NCI-H2196 (cell line): ENCODE measurements around the gene AUTS2.
A peak's percentile ranks its signal among the peaks of the same experiment; 100 is the strongest.

Experiments used
- DNase-seq: peaks from one replicate; lab custom pipeline; 2025; ENCODE audit not compliant: unreplicated experiment; lab: John Stamatoyannopoulos, UW

The AUTS2 gene

DNA sequence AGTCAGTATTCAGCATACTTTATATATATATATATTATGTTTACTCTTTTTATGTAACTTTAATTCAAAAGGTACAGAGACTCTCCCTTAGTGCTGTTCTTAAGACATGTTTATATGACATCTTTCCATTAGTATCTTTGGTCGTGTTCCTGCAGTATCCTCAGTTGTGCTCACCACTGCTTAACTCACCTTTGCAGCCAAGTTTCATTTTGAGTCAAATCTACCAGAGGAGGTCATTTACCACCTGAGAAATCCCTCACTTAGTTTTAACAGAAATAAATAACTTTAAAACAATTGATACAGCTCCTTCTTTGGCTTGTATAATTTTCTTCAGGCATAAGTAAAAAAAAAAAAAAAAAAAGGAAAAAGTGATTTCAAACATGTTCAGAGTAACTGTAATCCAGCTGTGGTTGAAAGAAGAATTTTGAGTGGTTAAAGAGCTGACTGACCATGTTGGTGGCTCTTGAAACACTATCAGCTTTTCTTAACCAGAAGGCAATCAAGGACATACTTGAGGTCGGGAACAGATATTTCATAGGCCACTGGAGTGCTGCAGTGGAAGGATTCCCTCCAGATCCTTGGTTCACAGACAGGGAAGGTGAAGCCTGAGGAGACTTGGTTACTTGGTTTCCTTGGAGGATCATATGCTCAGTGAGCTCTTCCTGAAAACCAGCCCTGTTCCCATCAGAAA lies 116.8 kb downstream of the AUTS2 start:
- DNase-seq = no peak

DNA sequence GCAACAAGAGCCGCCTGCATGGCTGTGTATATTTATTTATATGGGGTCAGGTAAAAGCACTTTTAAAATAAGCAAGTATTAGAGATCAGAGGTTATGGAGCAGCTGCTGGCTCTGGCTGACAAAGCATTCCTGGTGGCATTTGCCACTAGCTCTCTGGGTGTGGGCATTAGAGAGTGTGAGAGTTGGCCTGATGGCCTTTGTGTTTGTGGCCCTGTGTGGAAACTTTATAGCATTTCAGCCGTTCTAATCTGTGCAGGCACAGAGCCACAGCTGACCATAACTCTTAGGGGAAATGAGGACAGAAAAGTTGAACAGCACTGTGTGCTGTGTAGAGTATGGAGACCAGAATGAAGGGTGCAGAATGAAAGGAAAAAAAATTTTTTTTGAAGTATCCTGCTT lies 118.9 kb downstream of the AUTS2 start:
- DNase-seq = no peak

DNA sequence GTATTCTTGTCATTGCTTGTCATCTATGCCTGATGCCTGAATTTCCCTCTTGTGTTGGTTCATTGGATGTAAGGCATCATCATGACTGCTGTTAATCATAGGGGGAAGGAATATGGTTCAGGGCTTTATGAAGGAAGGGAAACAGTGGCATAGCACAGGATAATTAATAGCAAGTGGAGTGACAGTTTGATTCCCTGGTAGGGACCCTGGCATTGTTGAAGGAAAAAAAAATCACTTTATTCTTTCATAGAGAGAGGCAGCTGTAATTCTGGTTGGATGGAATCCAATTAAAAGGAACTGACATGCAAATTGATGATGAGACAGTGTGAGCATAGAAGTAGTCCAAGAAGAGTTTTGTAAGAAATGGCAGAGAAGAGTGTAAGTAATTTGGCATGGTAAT lies 121.4 kb downstream of the AUTS2 start:
- no peak for DNase-seq

DNA sequence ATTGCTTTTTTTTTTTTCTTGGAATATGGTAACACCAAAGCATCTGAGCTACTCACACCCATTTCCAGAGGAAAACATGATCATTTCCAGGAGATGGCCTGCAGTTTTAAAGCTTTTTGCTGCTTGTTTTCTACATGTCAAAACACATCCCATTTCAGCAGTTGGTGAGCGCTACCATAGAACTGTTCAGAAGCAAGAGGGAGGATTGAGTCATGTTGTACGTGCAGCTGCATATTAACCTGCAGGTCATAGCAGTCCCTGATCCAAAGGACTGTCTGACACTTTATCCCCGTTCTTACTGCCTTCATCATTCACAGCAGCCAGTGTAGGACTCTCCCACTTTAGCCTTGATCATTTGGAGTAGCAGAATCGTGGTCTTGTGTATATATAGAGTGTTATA lies 124.6 kb downstream of the AUTS2 start:
- no peak for DNase-seq

DNA sequence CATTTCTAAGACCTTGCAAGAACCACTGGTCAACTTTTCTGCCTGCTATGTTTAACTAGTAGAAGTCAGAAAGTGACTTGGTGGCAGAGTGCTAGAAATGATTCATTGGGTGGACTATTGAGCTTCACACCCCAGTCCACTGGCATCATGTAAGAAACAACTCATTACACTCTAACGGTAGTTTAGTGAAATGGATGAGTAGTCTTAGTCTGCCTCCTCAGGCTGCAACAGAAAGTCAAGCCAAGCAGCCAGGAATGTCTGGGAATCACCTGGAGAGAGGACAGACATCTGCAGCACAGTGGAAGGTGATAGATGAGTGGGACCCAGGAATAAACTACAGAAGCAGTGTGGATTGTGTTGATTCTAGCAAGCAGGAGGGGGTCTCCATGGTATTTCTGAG lies 125.4 kb downstream of the AUTS2 start:
- DNase-seq = no peak

DNA sequence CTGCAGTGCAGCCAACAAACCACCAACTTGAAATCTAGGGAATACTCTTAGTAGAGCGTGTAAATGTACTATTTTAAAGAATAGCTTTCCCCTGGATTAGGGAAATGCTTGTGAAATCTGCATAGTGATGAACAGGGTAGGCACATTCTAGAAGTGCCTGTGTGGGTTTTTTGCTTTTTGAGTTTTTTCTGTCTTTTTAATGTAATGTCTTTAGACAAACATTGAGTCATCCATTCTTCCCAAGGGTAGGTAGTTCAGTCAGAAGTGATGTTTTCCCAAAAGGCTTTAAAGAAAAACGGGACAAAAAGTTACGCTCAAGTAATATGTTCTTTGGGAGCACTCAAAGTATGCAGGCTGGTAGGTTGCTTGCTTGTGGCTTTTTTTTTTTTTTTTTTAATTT lies 130.0 kb downstream of the AUTS2 start:
- no peak for DNase-seq

DNA sequence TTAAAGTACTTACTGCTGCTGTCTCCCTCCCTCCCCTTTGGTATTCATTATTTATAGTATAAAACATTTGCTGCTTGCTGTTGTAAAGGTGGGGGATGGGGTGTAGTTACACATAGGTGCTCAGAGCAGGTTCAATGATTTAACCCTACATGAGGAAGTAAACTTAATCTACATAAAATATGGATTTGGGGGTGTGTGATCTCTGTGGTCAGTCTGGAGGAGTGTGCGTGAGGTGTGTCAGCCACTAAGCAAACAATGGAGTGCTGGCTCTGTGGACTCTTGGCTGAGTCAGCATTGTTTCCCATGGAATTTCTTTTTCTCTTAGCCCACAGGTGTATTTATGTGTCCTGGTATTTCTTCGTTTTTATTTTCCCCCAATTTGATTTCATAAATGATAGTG lies 133.9 kb downstream of the AUTS2 start:
- DNase-seq = no peak

DNA sequence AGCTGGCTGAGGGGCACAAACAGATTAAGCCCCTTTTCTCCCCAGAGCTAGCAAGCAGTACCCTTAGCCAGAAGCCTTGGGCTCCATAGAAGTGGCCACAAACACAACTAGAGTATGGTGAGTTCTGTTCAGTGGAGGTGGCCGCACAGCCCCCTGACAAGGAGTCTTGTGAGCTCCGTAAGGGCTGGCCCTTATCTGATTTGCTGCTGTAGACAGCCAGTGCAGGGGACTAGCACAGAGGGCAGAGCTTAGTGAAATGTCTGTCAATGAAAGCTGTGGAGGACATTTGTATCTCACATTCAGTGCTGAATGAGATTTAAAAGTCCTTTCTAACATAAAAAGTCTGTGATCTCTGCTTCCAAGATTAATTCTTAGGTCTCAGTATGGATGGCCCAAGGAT lies 137.3 kb downstream of the AUTS2 start:
- DNase-seq = no peak

DNA sequence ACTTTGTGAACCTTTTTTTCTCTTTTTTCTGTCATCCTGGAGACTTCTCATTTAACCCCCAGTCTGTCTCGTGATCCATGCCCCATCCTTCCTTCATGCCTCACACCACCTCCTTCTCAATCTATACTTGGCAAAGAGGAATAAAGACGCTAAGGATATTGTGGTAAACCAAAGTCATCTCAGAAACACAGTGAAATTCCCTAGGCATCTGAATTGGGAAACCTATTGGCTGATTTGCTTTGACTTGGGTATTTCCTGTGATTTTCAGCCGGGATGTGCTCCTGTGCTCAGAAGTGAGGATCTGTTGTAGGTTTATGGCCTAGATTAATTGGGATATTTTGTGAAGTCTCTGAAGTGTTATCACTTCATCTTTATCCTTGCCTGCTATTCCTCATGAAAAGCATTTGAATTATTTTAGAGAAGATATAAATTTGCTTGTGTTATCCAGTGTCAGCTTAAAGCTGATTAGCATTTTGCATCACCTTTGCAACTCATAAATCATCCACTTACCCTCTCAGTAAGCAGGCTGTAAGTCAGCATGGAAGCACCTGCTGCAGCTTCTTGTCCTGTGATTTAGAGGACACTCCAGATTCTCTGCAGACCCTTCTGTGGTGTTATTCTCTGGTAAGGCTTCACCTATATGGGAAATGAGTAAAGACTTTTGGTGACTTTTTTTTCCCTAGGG lies 138.0 kb downstream of the AUTS2 start:
- no peak for DNase-seq

DNA sequence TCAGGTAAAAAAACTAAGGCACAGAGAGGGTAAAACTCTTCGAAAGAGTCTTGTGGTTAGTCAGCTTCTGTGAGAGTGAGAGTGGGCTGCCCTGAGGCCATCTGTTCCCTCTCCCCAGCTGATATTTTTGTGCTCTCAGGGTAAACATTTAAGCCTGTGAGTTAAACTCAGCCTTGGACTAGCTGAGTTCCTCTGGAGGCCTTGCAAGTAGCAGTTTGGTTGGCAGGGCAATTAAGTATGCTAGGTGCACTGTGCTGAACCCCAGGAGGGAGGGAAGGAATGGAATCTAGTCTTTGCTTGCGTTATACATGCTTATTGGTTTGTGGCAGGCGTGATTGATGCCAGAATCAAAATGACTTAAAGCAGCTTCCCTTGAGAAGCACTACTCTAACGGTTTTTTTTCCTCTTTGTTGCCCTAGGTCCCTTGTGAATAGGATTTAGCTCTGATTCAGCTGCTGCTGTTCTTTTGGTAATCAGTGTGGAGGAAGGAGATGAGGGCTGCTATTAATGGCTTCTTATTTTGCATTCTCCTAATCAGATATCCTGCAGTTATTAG lies 140.2 kb downstream of the AUTS2 start:
- no peak for DNase-seq

DNA sequence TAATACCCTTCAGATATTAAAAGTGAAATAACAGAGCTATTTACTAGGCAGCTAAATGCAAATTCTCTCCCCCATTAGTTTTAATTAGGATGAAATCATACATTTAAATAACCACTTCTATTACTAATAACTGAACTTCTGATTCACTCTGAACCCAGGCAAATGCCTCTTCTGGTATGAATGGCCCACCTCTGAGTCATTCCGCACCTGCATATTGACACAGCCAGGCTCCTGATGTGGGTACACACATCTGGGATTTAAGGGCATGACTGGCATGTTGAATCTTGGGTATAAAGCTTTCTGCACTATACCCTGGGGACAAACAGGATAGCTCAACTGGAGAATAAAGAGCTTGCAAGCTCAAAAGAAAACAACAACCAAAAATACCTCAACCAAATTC lies 140.9 kb downstream of the AUTS2 start:
- no peak for DNase-seq

DNA sequence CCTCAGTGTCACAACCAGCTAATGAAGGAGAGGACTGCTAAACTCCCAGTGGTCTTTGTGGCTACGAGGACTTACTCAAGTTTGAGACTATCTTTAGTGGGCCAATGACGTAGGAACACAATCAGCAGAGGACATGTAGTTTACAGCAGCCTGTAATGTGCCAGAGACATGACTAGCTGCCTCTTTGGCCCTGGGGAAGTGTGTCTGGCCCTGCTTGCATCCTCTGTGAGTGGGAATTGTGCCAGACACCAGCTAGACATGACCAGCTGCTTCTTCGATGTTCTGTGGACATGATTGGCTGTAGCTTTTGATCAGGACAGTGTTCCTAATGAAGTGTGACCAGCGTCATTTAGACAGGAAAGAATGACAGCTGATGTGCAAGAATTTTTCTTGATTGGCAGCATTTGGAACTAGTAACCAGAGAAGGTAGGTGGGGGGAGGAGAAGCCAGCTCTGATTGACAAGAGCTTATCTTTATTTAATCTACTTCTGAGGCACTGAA lies 141.7 kb downstream of the AUTS2 start:
- peak; percentile 53 for DNase-seq

DNA sequence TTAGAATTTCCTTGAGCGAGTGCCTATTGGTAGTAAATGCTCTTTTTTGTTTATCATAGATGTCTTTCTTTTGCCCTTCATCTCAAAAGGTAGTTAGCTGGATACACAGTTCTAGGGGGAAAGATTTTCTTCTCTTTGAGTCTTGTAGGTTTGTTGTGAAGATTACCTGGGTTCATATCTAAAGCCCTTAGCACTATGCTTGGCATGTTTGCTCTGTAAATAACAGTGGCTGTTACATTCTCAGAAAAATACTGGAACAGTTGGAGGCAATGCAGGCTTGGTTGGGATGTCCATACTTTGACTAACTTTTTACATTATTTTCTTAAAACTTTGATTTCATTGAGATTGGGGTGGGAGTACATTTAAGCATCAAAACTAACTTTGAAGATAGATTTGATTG lies 144.0 kb downstream of the AUTS2 start:
- DNase-seq = no peak

DNA sequence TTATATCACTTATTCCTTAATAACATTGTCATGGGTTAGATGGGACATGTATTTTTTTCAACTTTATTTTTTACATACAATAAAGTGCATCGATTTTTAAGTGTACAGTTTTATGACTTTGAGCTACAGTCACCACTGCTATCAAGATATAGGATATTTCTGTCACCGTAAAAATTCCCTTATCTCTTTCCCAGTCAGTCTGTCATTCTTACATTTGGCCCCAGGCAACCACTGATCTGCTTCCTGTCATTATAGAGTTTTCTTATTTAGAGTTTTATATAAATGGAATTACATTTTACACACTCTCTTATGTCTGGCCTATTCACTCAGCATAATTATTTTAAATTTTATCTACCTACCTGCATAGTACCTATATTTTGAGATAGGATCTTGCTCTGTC lies 145.2 kb downstream of the AUTS2 start:
- no peak for DNase-seq

DNA sequence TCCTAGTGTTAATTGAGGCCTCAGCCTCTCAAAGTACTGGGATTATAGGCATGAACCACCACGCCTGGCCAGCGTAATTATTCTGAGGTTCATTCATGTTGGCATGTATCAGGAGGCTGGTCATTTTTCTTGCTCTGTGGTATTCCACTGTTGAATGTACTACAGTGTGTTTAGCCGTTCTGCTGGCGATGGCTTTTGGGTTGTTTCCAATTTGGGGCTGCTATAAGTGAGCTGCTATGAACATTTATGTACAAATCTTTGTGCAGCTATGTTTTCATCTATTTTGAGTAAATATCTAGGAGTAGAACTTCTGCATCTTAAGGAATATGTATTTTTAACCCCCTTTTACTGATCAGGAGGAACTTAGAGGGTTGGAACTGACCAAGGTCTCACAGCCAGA lies 145.8 kb downstream of the AUTS2 start:
- DNase-seq = no peak

DNA sequence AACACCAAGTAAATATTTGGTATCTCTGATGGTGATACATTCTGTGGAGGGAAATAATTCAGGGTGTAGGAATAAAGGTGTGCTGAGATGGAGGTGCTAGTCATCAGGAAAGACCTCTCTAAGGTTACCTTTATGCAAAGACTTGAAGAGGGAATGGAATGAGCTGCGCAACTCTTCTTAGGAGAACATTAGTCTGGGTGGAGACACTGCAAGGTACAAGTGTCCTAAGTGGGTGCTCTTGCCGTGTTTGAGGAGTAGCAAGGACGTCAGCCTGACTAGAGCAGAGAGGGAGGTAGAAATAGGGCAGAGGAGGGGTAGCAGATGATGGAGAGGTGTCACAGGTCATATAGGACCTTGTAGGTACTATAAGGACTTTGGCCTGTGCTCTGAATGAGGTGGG lies 148.1 kb downstream of the AUTS2 start:
- no peak for DNase-seq

DNA sequence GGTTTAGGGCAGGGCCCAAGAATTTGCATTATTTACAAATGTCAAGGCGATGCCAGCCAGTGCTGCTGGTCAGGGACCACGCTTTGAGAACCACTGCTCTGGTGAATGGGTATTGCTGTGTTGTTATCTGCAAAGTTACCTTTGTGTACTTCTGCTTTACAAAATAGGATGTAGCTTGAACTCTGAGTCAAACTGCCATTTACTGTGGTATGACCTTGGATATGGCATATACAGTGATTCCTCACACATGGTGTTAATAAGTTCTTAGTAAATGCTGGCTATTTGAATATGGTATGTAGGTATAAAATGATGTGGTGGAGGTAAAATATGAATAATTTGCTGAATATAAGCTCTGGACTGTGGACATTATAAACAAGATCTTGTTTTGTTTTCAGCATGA lies 148.9 kb downstream of the AUTS2 start:
- DNase-seq = no peak

DNA sequence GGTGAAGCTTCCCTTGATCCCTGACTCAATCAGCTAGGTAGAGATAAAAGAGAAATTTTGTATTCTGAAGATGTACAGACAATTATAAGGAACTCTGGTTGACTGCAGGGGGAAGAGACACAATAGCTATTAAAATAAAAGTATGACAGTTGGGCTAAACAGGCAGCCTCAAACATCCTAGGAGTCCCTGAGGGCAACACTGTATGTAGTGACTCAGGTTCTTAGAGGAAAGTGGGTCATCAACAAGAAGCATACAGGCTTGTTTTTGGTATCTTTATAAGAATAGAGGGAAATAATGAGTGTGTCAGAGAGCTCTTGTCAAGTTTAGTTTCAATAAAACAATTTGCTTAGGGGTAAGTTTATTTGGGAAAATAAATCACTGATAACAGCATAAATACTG lies 150.3 kb downstream of the AUTS2 start:
- DNase-seq = no peak

DNA sequence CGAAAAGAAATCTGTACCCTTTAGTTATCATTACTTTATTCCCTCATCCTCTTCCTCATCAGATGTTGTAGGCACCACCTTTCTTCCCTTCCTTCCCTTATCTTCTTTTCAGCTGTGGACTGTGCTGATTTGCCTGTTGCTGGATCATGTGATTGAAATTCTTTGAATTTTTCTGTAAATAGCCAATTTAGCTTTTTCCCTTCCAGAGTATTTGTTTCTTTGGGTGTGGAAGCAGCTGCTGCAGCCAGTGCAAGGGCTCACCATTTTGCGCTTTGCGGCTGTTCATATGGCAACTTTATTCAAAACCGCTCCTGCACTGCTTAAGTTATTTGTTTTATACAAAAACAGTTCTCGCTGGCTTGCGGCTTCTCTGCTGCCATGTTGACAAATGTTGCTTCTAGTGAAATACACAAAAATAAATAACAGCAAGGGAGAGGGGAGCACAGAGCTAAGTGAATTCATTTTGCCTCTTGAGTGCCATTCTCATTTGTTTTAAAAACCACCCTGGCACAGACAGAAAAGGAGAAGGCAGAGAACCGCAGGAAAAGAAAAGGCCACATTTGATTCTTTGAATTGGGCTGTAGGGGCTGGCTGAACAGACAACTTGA lies 151.2 kb downstream of the AUTS2 start:
- no peak for DNase-seq

DNA sequence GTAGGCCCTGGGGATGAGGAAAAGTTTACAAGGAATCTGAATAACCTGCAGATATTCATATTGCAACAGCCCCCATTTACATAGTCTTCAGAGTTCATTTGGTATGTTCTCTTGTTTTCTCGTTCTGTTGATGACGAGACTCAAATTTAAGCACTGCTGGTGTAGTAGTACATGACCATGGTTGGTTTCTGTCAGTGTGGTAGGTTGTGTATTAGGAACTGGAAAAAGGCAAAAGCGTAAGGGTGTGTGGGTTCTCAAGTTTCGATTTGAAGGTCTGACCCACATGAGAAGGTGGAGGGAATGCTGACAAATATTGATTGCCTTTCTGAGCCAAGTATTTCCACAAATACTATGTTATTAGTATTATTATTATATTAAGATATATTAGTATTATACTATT lies 151.7 kb downstream of the AUTS2 start:
- DNase-seq = no peak

DNA sequence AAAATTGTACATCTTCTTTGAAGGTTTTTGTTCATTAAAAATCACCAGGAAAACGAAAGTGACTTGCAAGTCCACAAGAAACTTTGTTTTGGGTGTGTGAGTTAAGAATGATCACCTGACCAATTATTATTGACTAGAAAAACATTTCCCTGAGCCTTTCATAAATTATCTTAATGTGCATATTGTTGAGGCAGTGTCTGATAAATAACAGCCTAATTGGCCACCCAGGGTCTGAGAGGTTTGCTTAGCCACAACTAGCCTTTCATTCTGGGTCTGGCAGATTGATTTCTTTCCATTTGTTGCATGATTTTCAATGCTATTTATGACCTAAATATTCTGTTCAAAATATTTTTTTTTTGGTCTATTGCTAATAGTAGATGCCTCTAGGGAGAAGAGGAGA lies 152.8 kb downstream of the AUTS2 start:
- DNase-seq = no peak

DNA sequence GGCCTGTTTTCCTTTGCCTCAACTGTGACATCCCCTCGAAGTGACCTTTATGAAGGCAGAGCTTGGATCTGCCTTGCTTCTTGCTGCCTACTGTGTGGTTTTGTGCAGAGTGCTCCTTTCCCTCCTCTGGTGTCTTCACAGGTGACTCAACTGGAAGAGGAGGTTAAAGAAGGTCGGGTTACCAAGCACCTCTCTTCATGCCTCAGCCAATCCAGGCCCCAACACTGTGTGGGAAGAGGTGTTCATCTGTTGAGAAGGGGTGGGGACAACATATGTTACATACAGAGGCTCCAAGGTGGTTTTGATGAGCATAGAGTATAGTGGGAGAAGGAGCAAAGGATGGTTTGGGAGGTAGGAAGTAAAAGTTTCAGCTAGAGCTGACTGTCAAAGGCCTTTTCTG lies 155.7 kb downstream of the AUTS2 start:
- DNase-seq = no peak
